MM.1S (cell line): ENCODE data around the gene BACH2.

Experiments used
- DNase-seq: peaks from one replicate; pipeline ENCODE4 v3.0.0-alpha.2; 2015
- H2AFZ ChIP-seq: fragments of 300-600 bp; sonication (generic); 2 replicates; pipeline ENCODE4 v1.6.0; 2016; ENCODE audit warnings: antibody characterized with exemption, low read length
- H3F3A ChIP-seq: fragments of 300-600 bp; sonication (generic); 2 replicates; pipeline ENCODE4 v1.6.1; 2016; ENCODE audit warnings: mild to moderate bottlenecking, antibody characterized with exemption, low read length, moderate library complexity, mixed read lengths; ENCODE audit not compliant: insufficient read depth
- H3K27ac ChIP-seq: fragments of 300-600 bp; sonication (generic); 2 replicates; pipeline ENCODE4 v1.5.1; 2016; ENCODE audit warnings: mild to moderate bottlenecking, low read length
- H3K27me3 ChIP-seq: fragments of 300-600 bp; sonication (generic); replicated peaks from 2 replicates; pipeline ENCODE4 v1.6.0; 2016; ENCODE audit warnings: low read length; ENCODE audit not compliant: insufficient read depth
- H3K36me3 ChIP-seq: fragments of 300-600 bp; sonication (generic); replicated peaks from 2 replicates; pipeline ENCODE4 v1.6.1; 2016; ENCODE audit warnings: mild to moderate bottlenecking, low read length, mixed read lengths; ENCODE audit not compliant: insufficient read depth
- H3K4me1 ChIP-seq: fragments of 300-600 bp; sonication (generic); 2 replicates; pipeline ENCODE4 v1.6.1; 2016; ENCODE audit warnings: low read length, mixed read lengths
- H3K4me2 ChIP-seq: fragments of 300-600 bp; sonication (generic); 2 replicates; pipeline ENCODE4 v1.6.0; 2016; ENCODE audit warnings: low read depth, low read length
- H3K4me3 ChIP-seq: fragments of 300-600 bp; sonication (generic); 2 replicates; pipeline ENCODE4 v1.5.1; 2016; ENCODE audit warnings: low read length, mixed read lengths
- H3K79me2 ChIP-seq: fragments of 300-600 bp; sonication (generic); 2 replicates; pipeline ENCODE4 v1.6.1; 2016; ENCODE audit warnings: mixed run types, low read length, mixed read lengths
- H3K9ac ChIP-seq: fragments of 300-600 bp; sonication (generic); 2 replicates; pipeline ENCODE4 v1.6.1; 2016; ENCODE audit warnings: low read length, mixed read lengths
- H3K9me2 ChIP-seq: fragments of 300-600 bp; sonication (generic); replicated peaks from 2 replicates; pipeline ENCODE4 v1.6.1; 2016; ENCODE audit warnings: mild to moderate bottlenecking, low read length, mixed read lengths; ENCODE audit not compliant: insufficient read depth
- H3K9me3 ChIP-seq: fragments of 300-600 bp; sonication (generic); replicated peaks from 2 replicates; pipeline ENCODE4 v1.6.1; 2016; ENCODE audit warnings: mild to moderate bottlenecking, low read length, mixed read lengths; ENCODE audit not compliant: insufficient read depth
- H4K20me1 ChIP-seq: fragments of 300-600 bp; sonication (generic); 2 replicates; pipeline ENCODE4 v1.6.1; 2016; ENCODE audit warnings: mild to moderate bottlenecking, low read length, moderate library complexity, mixed read lengths; ENCODE audit not compliant: insufficient read depth
- CTCF ChIP-seq: fragments of 300-600 bp; sonication (generic); IDR thresholded peaks from 2 replicates; pipeline ENCODE4 v1.5.1; 2016; ENCODE audit warnings: antibody characterized with exemption, low read length, mixed read lengths
- EZH2 ChIP-seq: fragments of 300-600 bp; sonication (generic); optimal IDR thresholded peaks from 2 replicates; pipeline ENCODE3; 2017; ENCODE audit warnings: low read depth, mild to moderate bottlenecking, antibody characterized with exemption, low read length, mixed read lengths
- EZH2phosphoT487 ChIP-seq: fragments of 300-600 bp; sonication (generic); IDR thresholded peaks from 2 replicates; pipeline ENCODE4 v1.6.1; 2018; ENCODE audit warnings: antibody characterized with exemption, low read length

The BACH2 gene

GRCh38 chr6:89924231-89924630 lies 372.4 kb downstream of the BACH2 start:
- TF ChIP-seq EZH2phosphoT487 (no peak), CTCF (no peak), EZH2 (no peak)
- no peaks in the 10 kb centered on the region for H3F3A ChIP-seq
- H3K4me1 ChIP-seq: no peaks in the 10 kb centered on the region
- no peak overlapping the region for H3K27ac ChIP-seq
- H3K9me2 ChIP-seq: no peaks in the 10 kb centered on the region
- no peak overlapping the region for H2AFZ ChIP-seq
- H3K4me3 ChIP-seq: no peak overlapping the region
- no peaks in the 10 kb centered on the region for H3K27me3 ChIP-seq
- no peaks in the 10 kb centered on the region for H3K36me3 ChIP-seq
- H4K20me1 ChIP-seq: no peaks in the 10 kb centered on the region
- H3K4me2 ChIP-seq: no peak overlapping the region
- H3K79me2 ChIP-seq: no peaks in the 10 kb centered on the region
- DNase-seq: no peak
- no peak overlapping the region for H3K9ac ChIP-seq
- no peaks in the 10 kb centered on the region for H3K9me3 ChIP-seq

GRCh38 chr6:89921691-89922090 lies 375.0 kb downstream of the BACH2 start:
- Histone ChIP-seq H3K9me3 (no peaks in the 10 kb centered on the region), H3K27ac (no peak overlapping the region), H3K9me2 (no peaks in the 10 kb centered on the region), H3F3A (no peaks in the 10 kb centered on the region), H3K79me2 (no peaks in the 10 kb centered on the region), H3K4me1 (no peaks in the 10 kb centered on the region), H3K9ac (no peak overlapping the region), H3K27me3 (no peaks in the 10 kb centered on the region), H4K20me1 (no peaks in the 10 kb centered on the region), H3K36me3 (no peaks in the 10 kb centered on the region), H2AFZ (no peak overlapping the region), H3K4me2 (no peak overlapping the region), H3K4me3 (no peak overlapping the region)
- no peak for TF ChIP-seq CTCF
- no peak for TF ChIP-seq EZH2
- no peak for TF ChIP-seq EZH2phosphoT487
- no peak for DNase-seq

- H3F3A ChIP-seq: no peaks in the 10 kb centered on the region
- no peak overlapping the region for H3K4me3 ChIP-seq
- H3K9me3 ChIP-seq: no peaks in the 10 kb centered on the region
- H3K27me3 ChIP-seq: no peaks in the 10 kb centered on the region
- H3K9me2 ChIP-seq: no peaks in the 10 kb centered on the region
- DNase-seq: no peak
- H2AFZ ChIP-seq: no peak overlapping the region
- H3K79me2 ChIP-seq: no peaks in the 10 kb centered on the region
- H3K9ac ChIP-seq: no peak overlapping the region
- H3K4me2 ChIP-seq: no peak overlapping the region
- H3K4me1 ChIP-seq: no peaks in the 10 kb centered on the region
- no peaks in the 10 kb centered on the region for H3K36me3 ChIP-seq
- H3K27ac ChIP-seq: no peak overlapping the region
- TF ChIP-seq EZH2phosphoT487 (no peak), EZH2 (no peak), CTCF (no peak)
- no peaks in the 10 kb centered on the region for H4K20me1 ChIP-seq
These were observed 375.4 kb downstream of the BACH2 start for GRCh38 chr6:89921197-89921596.
